Fibroblast of lung (primary cell): ENCODE results near the gene FRMD4A. TPM values are rescaled to one million over a fixed set of nuclear protein-coding genes. Genes with fewer than 3 reads are reported as not detected.

Experiments
- DNase-seq, 2 donors: peaks; one replicate each; pipeline versions ENCODE4 v3.0.0 to v3.0.0-alpha.2; 2010; ENCODE audit warnings: low read depth in 2 of 2
- H2AFZ ChIP-seq: 2 replicates; pipeline ENCODE4 v1.5.1; 2012; ENCODE audit warnings: low read length, control low read depth, inconsistent platforms
- H3K27ac ChIP-seq: 2 replicates; pipeline ENCODE4 v1.5.1; 2011; ENCODE audit warnings: low read length, control low read depth; ENCODE audit not compliant: insufficient read depth
- H3K27me3 ChIP-seq: 2 replicates; pipeline ENCODE4 v1.5.1; 2011; ENCODE audit warnings: mild to moderate bottlenecking, low read length; ENCODE audit not compliant: control insufficient read depth, insufficient read depth
- H3K36me3 ChIP-seq: 2 replicates; pipeline ENCODE4 v1.5.1; 2011; ENCODE audit warnings: low read length; ENCODE audit not compliant: control insufficient read depth, insufficient read depth
- H3K4me1 ChIP-seq: 2 replicates; pipeline ENCODE4 v1.5.1; 2011; ENCODE audit warnings: low read length; ENCODE audit not compliant: control insufficient read depth, insufficient read depth; ENCODE audit errors: extremely low read depth
- H3K4me2 ChIP-seq: 2 replicates; pipeline ENCODE4 v1.5.1; 2011; ENCODE audit warnings: low read length, control low read depth; ENCODE audit not compliant: insufficient read depth; ENCODE audit errors: extremely low read depth
- H3K4me3 ChIP-seq, 4 experiments: fragments of 200-600 bp in 1 of 4; sonication (generic) in 1 of 4; replicated peaks in 1 of 4; 2 replicates each; pipeline ENCODE4 v1.5.1; 2011 to 2016; ENCODE audit warnings: low read length in 4 of 4, low read depth in 3 of 4, mild to moderate bottlenecking in 3 of 4, control low read depth in 2 of 4, inconsistent platforms in 1 of 4, mixed read lengths in 1 of 4; ENCODE audit not compliant: insufficient read depth in 1 of 4; ENCODE audit errors: control extremely low read depth in 1 of 4
- H3K79me2 ChIP-seq: 2 replicates; pipeline ENCODE4 v1.5.1; 2012; ENCODE audit warnings: mild to moderate bottlenecking, low read length, inconsistent platforms; ENCODE audit not compliant: control insufficient read depth, insufficient read depth
- H3K9ac ChIP-seq: 2 replicates; pipeline ENCODE4 v1.5.1; 2011; ENCODE audit warnings: mild to moderate bottlenecking, low read length, control low read depth; ENCODE audit not compliant: insufficient read depth
- H3K9me3 ChIP-seq: 2 replicates; pipeline ENCODE4 v1.5.1; 2012; ENCODE audit warnings: low read depth, low read length; ENCODE audit not compliant: control insufficient read depth, insufficient read depth
- H4K20me1 ChIP-seq: 2 replicates; pipeline ENCODE4 v1.5.1; 2011; ENCODE audit warnings: low read length; ENCODE audit not compliant: control insufficient read depth, insufficient read depth; ENCODE audit errors: extremely low read depth
- CTCF ChIP-seq, 2 donors: IDR thresholded peaks in 1 of 2; conservative IDR thresholded peaks in 1 of 2; 1 replicate in 1 of 2; 2 replicates in 1 of 2; pipeline ENCODE4 v1.5.1; 2011 to 2012; ENCODE audit warnings: low read length in 2 of 2, control low read depth in 1 of 2, inconsistent platforms in 1 of 2, low read depth in 1 of 2, mild to moderate bottlenecking in 1 of 2
- EZH2 ChIP-seq: IDR thresholded peaks from 2 replicates; pipeline ENCODE4 v1.5.1; 2012; ENCODE audit warnings: low read length, control low read depth, mild to moderate bottlenecking; ENCODE audit errors: missing control alignments
- polyA plus RNA-seq, 2 donors: library from polyadenylated mRNA; depleted of rRNA in 1 of 2; stranded (reverse) in 1 of 2; unstranded in 1 of 2; fragments of >200 nt; gene quantifications; 2 replicates each; pipeline ENCODE4 v1.2.1, GENCODE V29; 2011 to 2012; ENCODE audit warnings: missing spikeins in 1 of 2
- total RNA-seq: library from RNA; depleted of rRNA; stranded (reverse); fragments of >200 nt; gene quantifications from 2 replicates; pipeline ENCODE4 v1.2.1, GENCODE V29; 2014

The FRMD4A gene
- total and polyA plus RNA-seq, 2 donors (not counting 1 experiment from before 2014, with no cell fraction given), result 26.9 to 63.6 TPM

DNA sequence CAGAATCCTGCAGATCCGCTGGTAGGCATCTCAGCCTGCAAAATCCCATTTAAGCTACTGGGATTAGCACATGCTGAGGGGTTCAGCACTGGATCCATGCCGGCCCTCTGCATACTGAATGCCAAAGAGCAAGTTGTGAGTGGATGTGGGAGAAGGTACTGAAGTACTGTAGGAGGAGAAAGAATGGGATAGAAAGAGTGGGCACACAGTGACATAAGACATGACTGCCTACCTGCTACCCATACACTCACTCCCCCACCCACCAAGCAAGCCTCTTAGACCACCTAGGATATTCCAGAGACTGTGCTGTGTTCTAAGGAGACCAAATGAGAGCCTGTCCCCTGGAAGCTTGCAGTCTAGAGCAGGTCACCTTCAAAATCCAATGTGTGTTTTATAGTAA, 215.9 kb downstream of the FRMD4A start:
- H3K79me2 ChIP-seq, result no peaks in the 10 kb centered on the region
- no peak for DNase-seq
- H3K4me1 ChIP-seq, result no peaks in the 10 kb centered on the region
- no peak overlapping the region for H3K4me3 ChIP-seq
- no peaks in the 10 kb centered on the region for H3K9me3 ChIP-seq
- H3K27me3 ChIP-seq, result peaks cover 6% of the 10 kb centered on the region
- H3K27ac ChIP-seq, result no peak overlapping the region
- H3K36me3 ChIP-seq, result no peaks in the 10 kb centered on the region
- no peak overlapping the region for H3K9ac ChIP-seq
- no peak overlapping the region for H3K4me2 ChIP-seq
- no peak for TF ChIP-seq CTCF (conservative IDR thresholded peaks at IDR 0.05 in 1 of 2, IDR thresholded peaks at IDR 0.05 in 1 of 2; ENCODE audit: low read depth in 1 of 2, low read length in 2 of 2)
- TF ChIP-seq EZH2, result no peak
- no peaks in the 10 kb centered on the region for H4K20me1 ChIP-seq
- no peak overlapping the region for H2AFZ ChIP-seq

DNA sequence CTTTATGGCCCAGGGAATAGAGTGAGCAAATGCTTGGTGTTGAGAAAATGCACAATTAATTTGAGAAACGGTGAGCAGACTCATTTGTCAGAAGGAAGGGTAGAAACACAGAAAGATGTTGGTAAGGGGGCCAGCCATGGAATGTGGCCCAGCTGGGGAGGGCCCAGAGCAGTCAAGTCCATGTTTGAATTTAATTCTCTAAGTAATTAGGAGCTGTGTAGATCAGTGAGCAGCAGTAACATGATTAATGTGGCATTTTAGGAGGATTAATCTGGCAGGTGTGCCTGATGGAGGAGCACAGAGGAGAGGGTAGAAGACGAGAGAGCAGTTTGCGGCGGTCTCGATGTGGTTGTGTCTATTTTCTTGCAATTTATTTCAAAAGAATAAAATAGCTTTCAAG, 218.7 kb downstream of the FRMD4A start:
- Histone ChIP-seq H3K27ac (no peak overlapping the region), H3K4me3 (no peak overlapping the region), H3K4me1 (no peaks in the 10 kb centered on the region), H2AFZ (no peak overlapping the region), H4K20me1 (no peaks in the 10 kb centered on the region), H3K36me3 (no peaks in the 10 kb centered on the region), H3K9ac (no peak overlapping the region), H3K79me2 (no peaks in the 10 kb centered on the region), H3K27me3 (peaks cover 7% of the 10 kb centered on the region), H3K9me3 (no peaks in the 10 kb centered on the region), H3K4me2 (no peak overlapping the region)
- no peak for DNase-seq
- TF ChIP-seq CTCF (conservative IDR thresholded peaks at IDR 0.05 in 1 of 2, IDR thresholded peaks at IDR 0.05 in 1 of 2; ENCODE audit: low read depth in 1 of 2, low read length in 2 of 2) (no peak), EZH2 (no peak)

DNA sequence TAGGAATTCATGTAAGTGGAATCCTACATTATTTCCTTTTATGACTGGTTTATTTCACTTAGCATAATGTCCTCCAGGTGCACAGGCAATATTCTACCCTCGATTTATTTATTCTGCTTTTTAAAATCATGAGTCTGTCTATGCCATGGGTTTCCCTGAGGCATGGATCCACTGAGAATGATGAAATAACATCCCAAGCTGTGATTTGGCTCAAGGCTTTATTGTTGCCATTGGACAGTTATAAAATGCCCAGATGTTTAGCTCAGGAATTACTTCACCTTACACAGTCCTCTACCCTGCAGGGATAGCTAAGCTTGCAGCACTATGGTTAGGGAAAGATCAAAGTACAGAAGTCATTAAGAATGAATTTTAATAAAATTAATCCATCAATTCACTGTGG, 219.5 kb downstream of the FRMD4A start:
- H3K36me3 ChIP-seq, result no peaks in the 10 kb centered on the region
- no peak for TF ChIP-seq EZH2
- TF ChIP-seq CTCF (conservative IDR thresholded peaks at IDR 0.05 in 1 of 2, IDR thresholded peaks at IDR 0.05 in 1 of 2; ENCODE audit: low read depth in 1 of 2, low read length in 2 of 2), result no peak
- H3K4me2 ChIP-seq, result no peak overlapping the region
- H2AFZ ChIP-seq, result no peak overlapping the region
- no peaks in the 10 kb centered on the region for H3K4me1 ChIP-seq
- H3K9me3 ChIP-seq, result no peaks in the 10 kb centered on the region
- H3K4me3 ChIP-seq, result no peak overlapping the region
- no peak overlapping the region for H3K27ac ChIP-seq
- H3K79me2 ChIP-seq, result no peaks in the 10 kb centered on the region
- no peak overlapping the region for H3K9ac ChIP-seq
- no peak for DNase-seq
- peaks cover 7% of the 10 kb centered on the region for H3K27me3 ChIP-seq
- no peaks in the 10 kb centered on the region for H4K20me1 ChIP-seq
